GM04503 (cell line): Measurements from ENCODE around the gene SLC7A6OS.

Experiments
- DNase-seq: peaks from one replicate; pipeline ENCODE4 v3.0.0-alpha.2; 2012; ENCODE audit warnings: low read depth

SLC7A6OS gene

DNA sequence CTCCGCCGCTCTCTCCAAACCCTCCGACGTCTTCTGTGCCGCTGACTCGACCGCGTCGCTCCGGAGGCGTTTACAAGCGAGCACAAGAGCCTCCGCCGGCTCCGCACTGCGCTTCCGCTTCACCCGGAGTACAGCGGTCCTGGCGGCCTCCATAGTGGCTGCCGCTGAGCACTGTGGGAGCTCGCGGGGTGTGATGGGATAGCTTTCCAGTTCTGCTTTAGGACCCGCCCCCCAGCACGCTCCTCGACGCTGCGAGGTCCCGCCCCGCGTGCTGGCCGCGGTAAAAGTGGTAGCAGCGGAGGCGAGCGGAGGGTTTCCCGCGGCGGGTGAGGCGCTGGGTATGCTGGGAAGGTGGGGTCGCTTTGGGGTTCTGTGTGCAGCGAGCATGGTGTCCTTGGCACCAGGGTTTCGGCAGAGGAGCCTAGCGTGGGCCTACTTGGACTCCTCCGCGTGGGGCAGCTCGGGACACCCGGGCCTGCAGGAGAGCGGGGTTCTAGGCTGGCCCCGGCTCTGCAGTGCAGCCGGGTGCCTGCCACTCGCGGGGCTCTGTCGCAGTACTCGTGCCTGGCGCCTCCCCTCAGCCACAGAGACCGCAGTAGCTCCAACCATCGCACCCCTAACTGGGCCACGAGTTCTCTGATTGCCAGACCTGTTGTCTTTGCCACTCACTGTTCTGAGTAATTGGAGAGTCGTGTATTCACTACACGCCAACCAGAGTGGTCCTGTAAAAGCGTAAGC, at the start of gene SLC7A6OS, which contains the start of gene PRMT7:
TSS of gene SLC7A6OS (minus strand) at position 173 of the 738 bp plus-strand sequence. CDS start at position 153, 20 bp downstream.
TSS of gene PRMT7 (plus strand) at position 246 of the 738 bp plus-strand sequence. CDS start 4,961 bp downstream, outside the sequence.
- no peak for DNase-seq

DNA sequence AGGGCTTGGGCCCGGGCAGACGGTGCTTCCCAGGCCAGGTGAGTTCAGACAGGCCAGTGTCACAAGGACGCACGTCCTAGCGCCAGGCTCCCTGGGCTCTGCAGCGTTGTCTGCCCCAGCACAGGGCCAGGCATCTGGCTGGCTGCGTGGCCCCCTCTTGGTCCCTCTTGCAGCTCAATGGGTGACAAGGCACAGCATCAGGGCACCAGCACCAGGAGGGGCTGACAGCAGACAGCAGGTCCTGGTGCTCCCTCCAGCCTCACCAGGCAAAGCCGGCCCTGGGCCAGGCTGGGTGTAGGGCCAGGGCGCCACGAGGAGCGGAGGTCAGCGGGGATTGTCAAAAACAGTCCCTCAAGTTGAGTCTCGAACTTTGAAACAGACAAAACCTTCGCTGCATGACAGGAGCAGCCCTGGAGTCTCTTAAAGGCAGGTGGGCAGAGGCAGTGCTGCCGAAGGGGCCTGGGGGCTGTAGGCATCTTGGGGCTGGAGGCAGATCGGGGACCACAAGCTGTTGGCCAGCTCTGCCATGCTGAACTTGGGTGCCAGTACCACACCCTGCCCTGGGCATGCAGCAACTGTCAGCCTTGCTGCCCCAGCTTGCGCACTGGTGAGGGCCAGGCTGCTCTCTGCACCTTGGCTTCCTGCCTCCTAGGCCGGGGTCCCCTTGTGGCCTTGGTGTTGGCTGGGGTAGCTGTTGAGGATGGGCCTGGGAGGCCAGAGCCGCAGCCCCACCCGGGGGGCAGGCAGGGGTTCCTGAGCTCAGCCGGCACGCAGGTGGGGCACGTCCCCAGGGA, 48.8 kb upstream of the SLC7A6OS start:
- no peak for DNase-seq

DNA sequence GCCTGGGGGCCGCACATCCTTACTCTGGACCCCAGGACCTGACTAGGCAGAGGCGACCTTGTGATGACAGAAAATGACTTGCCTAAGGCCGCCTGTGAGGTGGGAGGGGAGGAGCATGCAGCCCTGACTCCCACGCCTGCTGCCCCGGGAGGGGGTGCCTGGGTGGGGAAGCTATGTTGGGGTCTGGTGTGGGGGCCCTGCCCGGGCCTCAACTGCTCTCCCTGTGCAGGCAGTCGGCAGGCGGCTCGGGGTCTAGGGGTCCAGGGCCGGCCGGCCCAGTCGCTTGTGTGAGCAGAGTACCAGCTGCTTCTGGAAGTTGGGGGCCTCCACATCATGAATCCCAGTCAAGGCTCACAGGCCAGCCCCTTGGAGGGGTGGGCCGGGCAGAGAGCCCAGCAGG, 48.2 kb upstream of the SLC7A6OS start:
- no peak for DNase-seq

DNA sequence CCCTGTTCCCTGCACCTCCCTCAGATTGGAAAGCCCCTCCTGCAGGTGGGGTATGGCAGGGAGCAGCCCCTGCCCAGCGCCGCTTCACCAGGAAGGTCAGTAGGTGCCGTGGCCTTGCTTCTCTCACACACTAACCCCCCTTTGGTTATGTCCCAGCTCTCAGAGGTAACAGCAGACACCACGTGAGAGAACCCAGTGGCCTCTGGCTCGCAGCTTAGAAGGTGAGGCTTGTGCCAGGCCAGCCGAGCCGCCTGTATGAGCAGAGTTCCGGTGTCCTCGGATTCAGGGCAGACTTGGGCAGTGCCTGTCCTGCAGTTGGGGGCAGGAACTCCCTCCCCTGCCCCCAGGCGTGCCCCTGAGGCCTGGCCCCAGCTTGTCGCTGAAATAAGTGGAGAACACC, 47.2 kb upstream of the SLC7A6OS start:
- no peak for DNase-seq

DNA sequence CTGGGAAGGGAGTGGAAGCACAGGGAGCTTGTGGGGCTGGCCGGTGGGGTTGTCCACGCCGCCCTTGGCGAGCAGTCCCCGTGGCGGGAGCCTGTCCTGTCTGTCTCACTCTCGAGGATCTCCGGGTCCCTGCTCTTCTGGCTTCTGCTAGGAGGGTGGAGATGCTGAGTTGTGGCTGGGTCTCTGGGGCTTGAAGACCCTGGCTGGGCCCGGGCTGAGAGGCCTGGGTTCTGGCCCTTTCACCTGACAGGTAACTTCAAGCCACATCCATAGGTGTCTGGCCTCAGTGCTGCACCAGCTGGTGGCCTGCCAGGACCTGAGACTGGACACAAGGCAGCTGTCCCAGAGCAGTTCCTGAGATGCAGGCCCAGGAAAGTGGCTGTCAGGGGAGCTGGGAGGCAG, 46.8 kb upstream of the SLC7A6OS start:
- DNase-seq = no peak

DNA sequence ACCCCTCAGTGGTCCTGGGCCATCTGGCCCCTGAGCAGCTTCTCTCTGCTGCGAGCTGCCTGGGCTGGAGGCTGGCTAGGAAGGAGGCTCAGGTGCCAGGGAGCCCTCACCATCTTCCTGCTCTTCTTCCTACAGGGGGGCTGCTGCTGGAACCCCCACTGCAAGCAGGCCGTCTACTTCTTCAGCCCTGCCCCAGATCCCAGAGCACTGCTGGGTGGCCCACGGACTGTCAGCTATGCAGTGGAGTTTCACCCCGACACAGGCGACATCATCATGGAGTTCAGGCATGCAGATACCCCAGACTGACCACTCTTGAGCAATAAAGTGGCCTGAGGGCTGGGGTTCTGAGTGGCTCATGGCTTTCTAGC, 46.2 kb upstream of the SLC7A6OS start:
- no peak for DNase-seq

DNA sequence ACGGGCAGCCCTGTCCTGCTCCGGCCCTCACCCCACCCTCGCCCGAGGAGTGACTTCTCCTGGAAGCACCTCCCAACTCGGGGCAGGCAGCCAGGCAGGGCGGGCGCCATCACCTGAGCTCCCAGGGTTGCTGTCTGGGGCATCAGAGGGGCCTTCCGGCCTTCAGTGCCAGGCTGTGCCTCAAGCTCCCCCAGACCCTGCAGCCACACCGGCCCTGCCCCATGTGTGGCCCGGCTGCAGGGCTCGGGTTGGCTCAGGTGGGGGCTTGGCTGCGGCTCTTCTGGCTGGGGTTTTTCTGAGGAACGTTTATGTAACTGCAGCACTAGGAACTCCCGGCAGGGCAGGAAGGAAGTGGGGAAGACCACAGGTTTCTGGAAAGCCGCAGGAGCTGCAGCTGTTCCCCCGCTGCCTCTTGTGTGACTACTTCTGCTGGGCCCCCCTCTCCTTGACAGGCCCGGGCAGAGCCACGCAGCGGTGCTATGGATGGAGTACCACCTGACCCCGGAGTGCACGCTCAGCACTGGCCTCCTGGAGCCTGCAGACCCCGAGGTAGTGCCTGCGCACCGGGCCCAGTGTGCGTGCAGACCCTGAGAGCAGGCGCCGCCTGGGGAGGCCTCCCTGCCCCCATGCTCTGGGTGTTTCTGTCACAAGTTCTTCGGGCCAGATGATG, 45.6 kb upstream of the SLC7A6OS start:
- DNase-seq = no peak

DNA sequence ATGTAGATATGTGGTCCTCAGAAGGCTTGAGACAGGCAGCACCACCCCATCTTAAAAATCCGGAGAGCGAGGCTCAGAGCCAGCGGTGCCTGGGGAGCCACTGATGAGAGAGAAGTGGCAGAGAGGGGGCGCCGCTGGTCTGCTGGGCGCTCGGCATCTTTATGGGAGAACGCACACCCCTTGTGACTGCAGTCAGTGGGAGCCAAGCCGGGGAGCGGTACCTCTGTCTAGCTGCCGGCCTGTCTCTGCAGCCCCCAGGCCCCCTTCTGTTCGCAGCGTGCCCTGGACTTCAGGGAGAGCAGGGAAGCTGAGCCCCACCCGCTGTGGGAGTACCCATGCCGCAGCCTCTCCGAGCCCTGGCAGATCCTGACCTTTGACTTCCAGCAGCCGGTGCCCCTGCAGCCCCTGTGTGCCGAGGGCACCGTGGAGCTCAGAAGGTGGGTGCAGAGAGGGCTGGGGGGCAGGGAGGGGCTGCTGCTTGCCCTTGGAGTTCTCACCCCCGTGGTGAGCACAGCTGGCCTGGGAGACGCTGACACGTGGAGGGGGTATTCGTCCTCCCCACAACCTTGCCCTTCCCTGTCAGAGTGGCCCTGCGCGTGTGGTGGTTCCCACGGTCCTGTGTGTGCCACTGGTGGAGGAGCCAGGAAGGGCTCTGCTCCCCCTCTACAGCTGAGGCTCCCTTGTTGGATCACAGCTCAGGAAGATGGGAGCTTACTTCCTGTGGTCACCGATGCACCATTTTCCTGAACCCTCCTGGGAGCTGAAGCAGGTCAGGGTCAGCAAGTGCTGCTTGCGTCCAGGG, 44.9 kb upstream of the SLC7A6OS start:
- no peak for DNase-seq

DNA sequence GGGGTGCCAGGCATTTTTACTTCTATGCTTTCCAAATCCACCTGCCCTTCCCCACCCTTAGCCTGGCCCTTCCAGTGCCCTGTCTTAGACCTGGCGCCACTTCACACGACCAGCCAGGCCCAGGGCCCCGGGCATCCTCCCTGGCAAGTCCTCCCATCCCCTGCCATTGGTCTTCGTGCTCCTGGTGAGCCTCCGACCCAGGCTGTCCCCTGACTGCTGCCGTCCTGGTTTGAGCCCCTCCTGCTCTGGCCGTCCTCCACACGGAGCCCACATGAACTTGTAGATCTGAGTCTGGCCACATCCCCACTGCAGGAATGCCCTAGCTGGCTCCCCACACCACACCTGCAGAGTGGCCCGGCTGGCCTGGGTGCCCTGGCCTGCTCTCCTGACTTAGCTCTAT, 44.1 kb upstream of the SLC7A6OS start:
- no peak for DNase-seq

DNA sequence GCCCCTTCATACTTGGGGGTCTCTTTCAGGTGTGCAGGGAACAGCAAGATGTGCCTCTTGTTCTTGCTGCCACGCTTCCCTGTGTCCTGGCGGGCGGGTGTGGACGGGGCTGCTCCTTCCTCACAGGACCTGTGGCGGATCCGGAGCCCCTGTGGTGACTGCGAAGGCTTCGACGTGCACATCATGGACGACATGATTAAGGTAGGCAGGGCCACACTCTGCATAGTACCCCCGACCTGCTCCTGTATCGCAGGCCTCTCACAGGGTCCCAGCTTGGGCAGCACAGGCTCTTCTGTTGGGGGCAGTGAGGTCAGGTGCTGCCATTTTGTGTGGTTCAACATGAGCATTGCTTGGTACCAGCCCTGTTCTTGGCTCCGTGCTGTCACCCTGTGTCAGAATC, 42.6 kb upstream of the SLC7A6OS start:
- DNase-seq = no peak

DNA sequence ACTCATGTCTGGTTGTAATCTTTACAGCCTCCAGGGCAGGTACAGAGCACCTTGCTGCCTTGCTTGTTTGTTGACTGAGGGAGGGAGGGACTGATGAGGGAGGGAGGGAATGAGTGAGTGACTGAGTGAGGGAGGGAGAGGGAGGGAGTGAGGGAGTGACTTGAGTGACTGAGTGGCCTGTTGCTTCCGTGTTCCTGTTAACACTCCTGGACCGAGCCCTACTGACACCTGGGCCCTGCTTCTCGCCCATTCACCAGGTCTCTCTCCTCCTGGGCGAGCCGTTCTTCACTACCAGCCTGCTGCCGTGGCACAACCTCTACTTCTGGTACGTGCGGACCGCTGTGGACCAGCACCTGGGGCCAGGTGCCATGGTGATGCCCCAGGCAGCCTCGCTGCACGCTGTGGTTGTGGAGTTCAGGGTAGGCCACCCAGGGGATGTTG, 41.3 kb upstream of the SLC7A6OS start:
- DNase-seq = no peak

DNA sequence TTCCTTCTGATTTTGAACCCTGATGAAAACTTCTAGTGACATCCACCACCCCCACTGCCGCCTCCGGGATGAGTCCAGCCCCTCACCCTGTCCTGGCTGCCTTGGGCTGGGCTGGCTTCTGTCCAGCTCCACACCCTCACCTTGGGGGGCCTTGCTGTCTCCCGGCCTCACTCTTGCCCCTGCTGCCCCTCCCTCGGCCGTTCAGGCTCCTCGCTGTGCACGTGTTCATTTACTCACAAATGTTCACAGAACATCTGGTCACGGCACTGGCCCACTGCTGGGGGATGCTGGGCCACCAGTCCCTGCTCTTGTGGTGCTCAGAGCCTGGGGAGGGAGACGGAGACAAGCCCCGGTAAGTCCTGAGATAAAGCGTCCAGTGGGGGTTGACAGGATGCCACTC, 40.7 kb upstream of the SLC7A6OS start:
- DNase-seq = no peak

DNA sequence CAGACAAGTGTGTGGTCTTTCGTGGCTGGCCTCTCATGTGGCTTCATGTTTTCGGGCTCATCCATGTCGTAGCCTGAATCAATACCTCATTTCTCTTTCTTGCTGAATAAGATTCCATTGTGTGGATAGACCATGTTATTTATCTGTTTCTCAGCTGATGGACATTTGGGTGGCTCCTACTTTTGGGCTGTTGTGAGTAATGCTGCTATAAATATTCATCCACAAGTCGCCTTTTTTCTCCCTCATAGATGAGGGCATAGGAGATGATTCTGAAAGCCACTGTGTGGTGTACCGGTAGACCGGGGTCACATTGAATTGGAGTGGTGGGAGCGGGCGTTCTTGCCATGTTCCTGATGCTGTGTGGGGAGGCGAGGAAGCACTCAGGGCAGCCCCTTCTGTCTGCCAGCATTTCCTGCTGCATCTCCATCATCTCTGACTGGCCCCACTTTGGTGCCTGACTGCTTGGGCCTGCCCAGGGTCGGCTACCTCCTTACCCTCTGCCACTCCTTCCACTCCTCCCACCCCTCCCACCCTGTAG, 40.1 kb upstream of the SLC7A6OS start:
- DNase-seq = no peak

DNA sequence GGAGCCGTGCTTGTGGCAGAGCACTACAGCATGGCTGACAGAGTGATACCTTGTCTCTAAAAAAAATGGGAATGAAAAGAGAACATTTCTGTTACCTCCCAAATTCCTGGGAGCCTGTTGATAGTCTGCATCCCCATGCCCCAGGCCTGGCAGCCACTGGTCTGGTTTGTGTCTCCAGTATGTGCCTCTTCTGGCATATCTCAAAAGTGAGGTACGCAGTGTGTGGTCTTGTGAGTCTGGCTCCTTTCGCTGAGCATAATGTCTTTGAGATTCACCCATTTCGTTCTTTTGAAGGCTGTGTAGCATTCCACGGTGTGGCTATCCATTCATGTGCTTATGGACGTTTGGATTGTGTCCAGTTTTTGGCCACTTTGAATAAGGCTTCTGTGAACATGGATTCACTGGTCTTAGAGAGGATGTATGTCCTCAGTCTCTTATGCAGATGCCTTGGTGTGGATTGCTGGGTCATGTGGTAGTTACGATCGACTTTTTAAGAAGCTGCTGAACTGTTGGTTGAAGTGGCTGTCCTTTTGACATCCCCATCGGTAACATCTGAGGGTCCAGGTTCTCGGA, 39.2 kb upstream of the SLC7A6OS start:
- no peak for DNase-seq

DNA sequence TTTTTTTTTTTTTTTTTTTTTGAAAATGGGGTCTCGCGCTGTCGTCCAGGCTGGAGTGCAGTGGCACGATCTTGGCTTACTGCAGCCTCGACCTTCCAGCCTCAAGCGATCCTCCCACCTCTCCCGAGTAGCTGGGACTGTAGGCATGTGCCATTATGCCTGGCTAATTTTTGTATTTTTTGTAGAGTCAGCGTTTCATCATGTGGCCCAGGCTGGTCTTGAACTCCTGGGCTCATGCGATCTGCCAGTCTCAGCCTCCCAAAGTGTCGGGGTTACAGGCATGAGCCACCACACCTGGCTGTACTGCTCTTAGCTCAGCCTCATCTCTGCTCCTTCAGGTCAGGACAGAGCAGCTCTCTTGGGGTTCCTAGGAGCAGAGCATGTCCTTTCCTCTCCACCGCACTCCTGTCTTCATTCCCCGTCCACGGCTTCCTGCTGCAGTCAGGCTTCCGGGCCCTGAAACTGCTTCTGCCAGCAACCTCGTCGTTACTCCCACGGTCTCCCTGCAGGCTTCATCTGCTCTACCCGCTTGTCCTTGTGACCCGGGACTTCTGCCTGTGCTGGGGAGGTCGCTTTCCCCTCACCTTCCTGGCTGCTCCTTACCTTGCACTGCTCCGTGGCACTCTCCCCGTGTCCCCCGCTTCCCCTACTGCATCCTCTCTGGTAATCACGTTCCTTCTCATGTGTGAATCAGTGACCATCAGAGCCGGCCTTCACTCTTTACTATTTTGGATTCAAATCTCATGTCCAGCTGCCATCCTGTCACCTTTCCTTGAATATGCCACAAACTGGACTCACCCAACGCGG, 38.1 kb upstream of the SLC7A6OS start:
- DNase-seq = no peak

DNA sequence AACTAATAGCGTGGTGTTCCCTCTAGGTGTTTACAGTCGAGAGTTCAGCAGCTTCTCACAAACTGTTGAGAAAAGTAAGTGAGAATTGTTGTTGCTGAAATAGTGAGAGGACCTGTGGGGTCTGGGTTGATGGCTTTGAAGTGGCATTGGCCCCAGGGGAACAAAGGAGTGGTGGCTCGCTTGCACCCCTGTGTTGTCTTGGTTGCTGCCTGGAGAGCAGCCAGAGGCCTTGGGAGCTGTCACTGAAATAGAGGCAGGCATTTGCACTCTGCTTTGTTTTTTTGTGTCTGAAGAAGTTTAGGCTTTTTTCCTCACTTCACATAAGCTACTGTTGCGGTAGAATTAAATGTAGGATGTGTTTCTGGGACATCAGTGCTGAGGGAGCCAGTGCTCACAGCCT, 36.9 kb upstream of the SLC7A6OS start:
- no peak for DNase-seq

DNA sequence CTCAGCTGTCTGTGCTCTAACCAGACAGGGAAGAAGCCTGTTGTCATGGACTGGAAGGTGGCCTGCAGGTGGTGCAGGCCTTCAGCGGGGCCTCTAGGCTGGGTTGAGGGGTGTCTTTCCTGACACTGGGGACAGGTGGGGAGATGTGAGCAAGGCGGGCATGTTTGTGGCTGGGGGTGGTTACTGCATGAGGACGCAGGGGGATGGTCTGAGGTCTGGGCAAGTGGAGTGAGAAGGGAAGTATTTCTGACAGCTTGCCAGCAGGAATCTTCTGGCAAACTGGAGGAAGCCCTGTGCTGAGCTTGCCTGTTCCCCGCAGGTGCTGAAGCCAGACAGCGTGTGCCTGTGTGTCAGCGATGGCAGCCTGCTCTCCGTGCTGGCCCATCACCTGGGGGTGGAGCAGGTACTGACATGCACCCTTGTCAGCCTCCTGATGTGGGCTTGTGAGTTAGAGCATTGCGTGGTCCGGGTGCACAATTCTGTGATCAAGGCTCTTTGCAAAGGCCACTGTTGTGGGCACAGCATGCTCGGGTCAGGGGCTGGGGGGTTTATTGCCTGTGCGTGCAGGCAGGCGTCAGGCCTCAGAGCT, 36.2 kb upstream of the SLC7A6OS start:
- DNase-seq = no peak

DNA sequence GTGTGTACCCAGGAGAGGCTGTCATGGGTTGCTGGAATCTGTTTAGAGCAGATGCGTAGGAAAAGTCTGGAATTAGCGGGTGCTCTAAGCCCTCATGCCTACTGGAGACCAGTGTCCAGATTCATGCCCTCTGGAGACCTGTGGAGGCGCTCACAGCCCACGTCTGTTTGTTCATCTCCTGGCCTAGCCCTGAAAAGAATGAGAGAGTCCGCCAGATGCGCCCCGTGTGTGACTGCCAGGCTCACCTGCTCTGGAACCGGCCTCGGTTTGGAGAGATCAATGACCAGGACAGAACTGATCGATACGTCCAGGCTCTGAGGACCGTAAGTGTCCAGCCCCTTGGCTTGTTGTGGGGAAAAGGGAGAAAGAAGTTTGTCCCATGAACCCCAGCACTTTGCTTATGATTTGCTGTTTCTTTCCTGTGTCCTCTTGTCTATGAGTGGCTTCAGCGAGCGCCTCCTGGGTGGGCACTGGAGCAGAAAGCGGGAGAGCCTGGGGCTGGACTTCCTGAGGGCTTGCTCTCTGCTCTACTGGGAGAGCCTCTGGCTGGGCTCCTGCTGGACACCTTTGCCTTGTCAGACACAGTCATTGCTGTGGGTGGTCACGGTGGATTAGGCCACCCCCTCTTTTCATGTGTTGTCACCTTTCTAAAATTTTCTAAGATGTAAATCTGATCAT, 35.4 kb upstream of the SLC7A6OS start:
- DNase-seq = no peak

DNA sequence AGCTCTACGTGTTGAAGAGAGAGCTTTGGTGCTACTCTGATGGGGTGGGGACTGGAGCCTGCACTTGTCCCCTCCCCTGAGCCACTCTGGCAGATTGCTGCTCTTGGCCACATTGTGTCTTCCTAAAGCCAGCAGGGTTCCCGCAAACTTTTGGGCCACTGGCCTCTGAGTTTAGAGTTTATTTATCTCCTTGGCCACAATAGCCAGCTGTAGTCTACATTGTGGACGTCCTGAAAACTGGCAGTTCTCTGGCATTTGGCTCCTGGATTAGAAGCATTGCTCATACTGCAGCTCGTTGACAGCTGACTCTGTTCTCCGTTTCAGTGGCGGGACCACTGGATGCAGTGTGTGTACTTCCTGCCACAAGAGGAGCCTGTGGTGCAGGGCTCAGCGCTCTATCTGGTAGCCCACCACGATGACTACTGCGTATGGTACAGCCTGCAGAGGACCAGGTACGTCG, 34.6 kb upstream of the SLC7A6OS start:
- no peak for DNase-seq
